Osteoblast (primary cell): ENCODE results near the gene ERC1. TPM values are rescaled to one million over a fixed set of nuclear protein-coding genes. Genes with fewer than 3 reads are reported as not detected.
A peak's percentile ranks its signal among the peaks of the same experiment; 100 is the strongest.

Experiments
- DNase-seq: peaks from one replicate; pipeline ENCODE4 v3.0.0; 2011; ENCODE audit warnings: low spot score, mixed read lengths; ENCODE audit not compliant: insufficient read length; ENCODE audit errors: missing footprints
- H2AFZ ChIP-seq: 2 replicates; pipeline ENCODE4 v1.6.0; 2011; ENCODE audit warnings: mild to moderate bottlenecking, low read length
- H3K27ac ChIP-seq: 2 replicates; pipeline ENCODE4 v1.5.1; 2011; ENCODE audit warnings: mild to moderate bottlenecking, low read depth, low read length, moderate library complexity
- H3K27me3 ChIP-seq: 2 replicates; pipeline ENCODE4 v1.6.0; 2012; ENCODE audit warnings: mild to moderate bottlenecking, control low read depth, inconsistent platforms, low read length, moderate library complexity; ENCODE audit not compliant: insufficient read depth
- H3K36me3 ChIP-seq: 2 replicates; pipeline ENCODE4 v1.5.1; 2011; ENCODE audit warnings: mild to moderate bottlenecking, low read length, control low read depth, moderate library complexity; ENCODE audit not compliant: insufficient read depth
- H3K4me1 ChIP-seq: 2 replicates; pipeline ENCODE4 v1.5.1; 2011; ENCODE audit warnings: mild to moderate bottlenecking, low read length, control low read depth, moderate library complexity; ENCODE audit not compliant: insufficient read depth
- H3K4me2 ChIP-seq: 2 replicates; pipeline ENCODE4 v1.6.0; 2011; ENCODE audit warnings: mild to moderate bottlenecking, low read length; ENCODE audit not compliant: insufficient read depth
- H3K4me3 ChIP-seq: fragments of 200-600 bp; sonication (generic); 3 replicates; pipeline ENCODE4 v1.5.1; 2012; ENCODE audit warnings: mild to moderate bottlenecking, low read length, inconsistent platforms; ENCODE audit not compliant: insufficient read depth
- H3K79me2 ChIP-seq: 2 replicates; pipeline ENCODE4 v1.6.0; 2012; ENCODE audit warnings: mild to moderate bottlenecking, low read length, control low read depth, inconsistent platforms; ENCODE audit not compliant: insufficient read depth
- H3K9me3 ChIP-seq: 2 replicates; pipeline ENCODE4 v1.5.1; 2011; ENCODE audit warnings: low read depth, low read length, control low read depth
- H4K20me1 ChIP-seq: 2 replicates; pipeline ENCODE4 v1.6.0; 2012; ENCODE audit warnings: mild to moderate bottlenecking, low read length, control low read depth; ENCODE audit not compliant: insufficient read depth
- total RNA-seq: library from RNA; depleted of rRNA; stranded (reverse); fragments of >200 nt; gene quantifications from 2 replicates; pipeline ENCODE4 v1.2.3, GENCODE V29; 2012
- TF ChIP-seq, protein P1 (sequence below): IDR thresholded peaks from 2 replicates; pipeline ENCODE4 v1.5.1; 2011; ENCODE audit warnings: mild to moderate bottlenecking, low read depth, low read length, moderate library complexity; ENCODE audit errors: extremely low read depth

Gene ERC1
- total RNA-seq, 1 donor: 36.2 TPM

DNA sequence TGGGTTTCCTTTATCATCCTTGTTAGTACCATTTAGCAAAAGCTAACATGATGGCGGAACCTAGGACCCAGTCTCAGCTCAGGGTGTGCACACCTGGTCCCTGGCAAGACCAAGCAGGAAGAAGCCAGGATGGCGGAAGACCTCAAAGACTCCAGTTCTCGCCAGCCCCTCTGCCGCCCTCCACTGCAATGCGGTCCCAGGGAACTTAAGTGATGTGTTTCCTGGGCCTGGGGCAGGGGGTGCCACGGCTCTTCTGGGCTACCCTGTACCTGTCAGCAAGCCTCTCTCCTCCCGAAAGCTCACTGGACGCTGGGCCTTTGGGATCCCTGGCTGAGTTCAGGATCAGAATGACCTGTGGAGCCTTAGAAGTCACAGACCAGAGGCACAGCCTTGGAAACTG, 532.0 kb downstream of the ERC1 start:
- H3K79me2 ChIP-seq: peaks cover 4% of the 10 kb centered on the region

DNA sequence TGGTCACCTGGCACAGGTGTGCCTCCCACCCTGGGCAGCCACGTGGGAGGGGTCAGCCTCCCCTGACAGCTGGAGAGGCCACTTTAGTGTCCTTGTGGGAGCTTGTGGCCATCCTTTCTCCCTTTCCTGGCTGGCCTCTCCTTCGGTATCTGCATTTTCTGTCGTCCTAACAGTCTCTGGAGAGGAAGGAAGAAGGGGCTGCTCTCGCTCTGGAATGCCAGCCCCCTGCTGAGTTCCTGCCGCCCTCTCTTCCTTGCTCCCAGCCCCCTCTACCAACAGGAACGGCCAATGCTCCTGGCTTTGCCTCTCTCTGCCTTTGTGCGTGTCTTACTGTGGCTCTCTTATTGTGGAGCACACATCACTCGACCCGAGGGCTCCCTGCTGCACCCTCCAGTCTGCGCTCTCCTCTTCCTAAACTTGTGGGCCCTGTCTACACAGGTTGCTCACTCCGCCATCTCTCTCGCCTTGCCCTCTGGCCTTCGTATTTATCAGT, 532.6 kb downstream of the ERC1 start:
- H3K4me3 ChIP-seq: no peak overlapping the region
- DNase-seq: no peak
- peaks cover 28% of the 10 kb centered on the region for H3K4me1 ChIP-seq

More for the DNA sequence above, 532.0 kb downstream of the ERC1 start:
- H3K4me2 ChIP-seq: no peak overlapping the region
- H3K27me3 ChIP-seq: no peaks in the 10 kb centered on the region
- H3K27ac ChIP-seq: no peak overlapping the region
- H2AFZ ChIP-seq: no peak overlapping the region
- peaks cover 27% of the 10 kb centered on the region for H3K4me1 ChIP-seq
- no peak for DNase-seq
- TF ChIP-seq, protein P1, sequence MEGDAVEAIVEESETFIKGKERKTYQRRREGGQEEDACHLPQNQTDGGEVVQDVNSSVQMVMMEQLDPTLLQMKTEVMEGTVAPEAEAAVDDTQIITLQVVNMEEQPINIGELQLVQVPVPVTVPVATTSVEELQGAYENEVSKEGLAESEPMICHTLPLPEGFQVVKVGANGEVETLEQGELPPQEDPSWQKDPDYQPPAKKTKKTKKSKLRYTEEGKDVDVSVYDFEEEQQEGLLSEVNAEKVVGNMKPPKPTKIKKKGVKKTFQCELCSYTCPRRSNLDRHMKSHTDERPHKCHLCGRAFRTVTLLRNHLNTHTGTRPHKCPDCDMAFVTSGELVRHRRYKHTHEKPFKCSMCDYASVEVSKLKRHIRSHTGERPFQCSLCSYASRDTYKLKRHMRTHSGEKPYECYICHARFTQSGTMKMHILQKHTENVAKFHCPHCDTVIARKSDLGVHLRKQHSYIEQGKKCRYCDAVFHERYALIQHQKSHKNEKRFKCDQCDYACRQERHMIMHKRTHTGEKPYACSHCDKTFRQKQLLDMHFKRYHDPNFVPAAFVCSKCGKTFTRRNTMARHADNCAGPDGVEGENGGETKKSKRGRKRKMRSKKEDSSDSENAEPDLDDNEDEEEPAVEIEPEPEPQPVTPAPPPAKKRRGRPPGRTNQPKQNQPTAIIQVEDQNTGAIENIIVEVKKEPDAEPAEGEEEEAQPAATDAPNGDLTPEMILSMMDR: no peak
- H4K20me1 ChIP-seq: no peaks in the 10 kb centered on the region
- no peak overlapping the region for H3K4me3 ChIP-seq
- no peaks in the 10 kb centered on the region for H3K36me3 ChIP-seq
- no peaks in the 10 kb centered on the region for H3K9me3 ChIP-seq

DNA sequence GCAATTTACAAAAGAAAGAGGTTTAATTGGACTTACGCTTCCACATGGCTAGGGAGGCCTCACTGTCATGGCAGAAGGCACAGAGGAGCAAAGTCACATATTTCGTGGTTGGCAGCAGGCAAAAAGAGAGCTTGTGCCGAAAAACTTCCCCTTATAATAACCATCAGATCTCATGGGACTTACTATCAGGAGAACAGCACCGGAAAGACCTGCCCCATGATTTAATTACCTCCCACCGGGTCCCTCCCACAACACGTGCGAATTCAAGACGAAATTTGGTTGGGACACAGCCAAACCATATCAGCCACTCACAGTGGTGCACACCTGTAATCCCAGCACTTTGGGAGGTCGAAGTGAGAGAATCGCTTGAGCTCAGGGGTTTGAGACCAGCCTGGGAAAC, 534.8 kb downstream of the ERC1 start:
- Histone ChIP-seq H3K9me3 (no peaks in the 10 kb centered on the region), H2AFZ (no peak overlapping the region), H3K4me3 (no peak overlapping the region), H4K20me1 (no peaks in the 10 kb centered on the region), H3K36me3 (no peaks in the 10 kb centered on the region), H3K4me2 (no peak overlapping the region), H3K79me2 (peaks cover 16% of the 10 kb centered on the region), H3K4me1 (peaks cover 21% of the 10 kb centered on the region), H3K27me3 (no peaks in the 10 kb centered on the region), H3K27ac (no peak overlapping the region)
- TF ChIP-seq, protein P1: no peak
- DNase-seq: no peak

More for the DNA sequence above, 532.6 kb downstream of the ERC1 start:
- Histone ChIP-seq H3K27ac (no peak overlapping the region), H2AFZ (no peak overlapping the region), H3K36me3 (no peaks in the 10 kb centered on the region), H3K27me3 (no peaks in the 10 kb centered on the region), H4K20me1 (no peaks in the 10 kb centered on the region), H3K9me3 (no peaks in the 10 kb centered on the region), H3K4me2 (no peak overlapping the region), H3K79me2 (peaks cover 4% of the 10 kb centered on the region)
- TF ChIP-seq, protein P1: no peak

DNA sequence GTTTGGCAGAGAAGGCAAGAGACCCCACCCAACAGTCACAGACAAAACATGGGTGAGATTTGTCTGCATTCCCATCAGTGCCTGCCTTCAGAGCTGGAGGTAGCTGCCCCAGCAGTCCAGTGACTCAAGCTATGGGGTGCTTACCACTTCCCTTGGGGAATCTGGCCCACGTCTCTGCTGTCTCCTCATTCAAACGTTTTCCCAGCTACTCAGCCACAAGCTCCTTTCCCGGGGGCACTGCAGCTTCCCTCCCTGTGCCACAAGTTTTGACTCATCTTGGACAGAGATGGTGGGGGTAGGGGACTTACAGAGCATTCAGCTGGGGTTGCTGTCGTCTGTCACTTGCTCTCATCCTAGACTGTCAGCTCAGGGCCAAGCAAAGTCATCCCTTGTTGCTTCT, 536.8 kb downstream of the ERC1 start:
- H3K79me2 ChIP-seq: peaks cover 34% of the 10 kb centered on the region
- TF ChIP-seq, protein P1: no peak
- peak overlapping the region; percentile 59 for H3K4me2 ChIP-seq
- no peaks in the 10 kb centered on the region for H3K36me3 ChIP-seq
- peaks cover 9% of the 10 kb centered on the region for H4K20me1 ChIP-seq
- DNase-seq: peak; percentile 98
- H3K27me3 ChIP-seq: no peaks in the 10 kb centered on the region
- no peaks in the 10 kb centered on the region for H3K9me3 ChIP-seq
- peaks cover 32% of the 10 kb centered on the region for H3K4me1 ChIP-seq
- peak overlapping the region; percentile 68 for H3K27ac ChIP-seq
- peak overlapping the region; percentile 22 for H3K4me3 ChIP-seq
- H2AFZ ChIP-seq: no peak overlapping the region
